Activated CD8-positive, alpha-beta memory T cell treated with anti-CD3 and anti-CD28 coated beads for 4 hours (primary cell): ENCODE results near the gene TSACC.

ENCODE experiments used
- DNase-seq, 2 donors: peaks; one replicate each; pipeline ENCODE4 v3.0.0-alpha.2; 2020; ENCODE audit warnings: low read depth in 2 of 2

TSACC gene

GRCh38 chr1:156376146-156376545 lies 37.8 kb downstream of the TSACC start:
- DNase-seq = no peak

- no peak for DNase-seq
Measured at GRCh38 chr1:156376958-156377919, 38.9 kb downstream of the TSACC start.

GRCh38 chr1:156378557-156378956 lies 40.2 kb downstream of the TSACC start:
- no peak for DNase-seq

GRCh38 chr1:156379420-156380165 lies 41.3 kb downstream of the TSACC start:
- DNase-seq = no peak

GRCh38 chr1:156382561-156382960 lies 44.2 kb downstream of the TSACC start:
- DNase-seq = no peak

GRCh38 chr1:156383023-156383422 lies 44.7 kb downstream of the TSACC start:
- DNase-seq = peak; percentile 10 to 26

GRCh38 chr1:156384007-156384406 lies 45.7 kb downstream of the TSACC start:
- DNase-seq = no peak

- no peak for DNase-seq
Measured at GRCh38 chr1:156384658-156385057, 46.3 kb downstream of the TSACC start.

GRCh38 chr1:156385534-156386031 lies 47.3 kb downstream of the TSACC start:
- peak; percentile 52 to 53 for DNase-seq

GRCh38 chr1:156386134-156386901 lies 48.0 kb downstream of the TSACC start:
- DNase-seq = no peak

GRCh38 chr1:156386949-156387869 lies 48.9 kb downstream of the TSACC start:
- DNase-seq = no peak

- no peak for DNase-seq
Measured at GRCh38 chr1:156387870-156388173, 49.5 kb downstream of the TSACC start.

- DNase-seq = no peak
Measured at GRCh38 chr1:156388174-156389137, 50.1 kb downstream of the TSACC start.

GRCh38 chr1:156389311-156389710 lies 51.0 kb downstream of the TSACC start:
- no peak for DNase-seq

GRCh38 chr1:156390469-156391365 lies 52.4 kb downstream of the TSACC start:
- no peak for DNase-seq

- no peak for DNase-seq
Measured at GRCh38 chr1:156391366-156391677, 53.0 kb downstream of the TSACC start.

- DNase-seq = no peak
Measured at GRCh38 chr1:156391701-156392100, 53.4 kb downstream of the TSACC start.

GRCh38 chr1:156392452-156392853 lies 54.1 kb downstream of the TSACC start:
- DNase-seq = no peak

GRCh38 chr1:156393095-156393494 lies 54.8 kb downstream of the TSACC start:
- no peak for DNase-seq
